Mucosa of gallbladder (tissue), 1 donor: ENCODE measurements around the gene TRPV5. TPM values are rescaled to one million over a fixed set of nuclear protein-coding genes. Genes with fewer than 3 reads are reported as not detected.

Source experiments
- DNase-seq: peaks from one replicate; pipeline ENCODE4 v3.0.0-alpha.2; 2020; ENCODE audit warnings: low spot score
- total RNA-seq: library from RNA; stranded (reverse); gene quantifications from one replicate; pipeline ENCODE4 v1.2.1, GENCODE V29; 2021
- donor health status: DM: no; HTN: no; CAD: no.

TRPV5 gene
- total RNA-seq, 1 donor from 2014 or later: not detected

DNA sequence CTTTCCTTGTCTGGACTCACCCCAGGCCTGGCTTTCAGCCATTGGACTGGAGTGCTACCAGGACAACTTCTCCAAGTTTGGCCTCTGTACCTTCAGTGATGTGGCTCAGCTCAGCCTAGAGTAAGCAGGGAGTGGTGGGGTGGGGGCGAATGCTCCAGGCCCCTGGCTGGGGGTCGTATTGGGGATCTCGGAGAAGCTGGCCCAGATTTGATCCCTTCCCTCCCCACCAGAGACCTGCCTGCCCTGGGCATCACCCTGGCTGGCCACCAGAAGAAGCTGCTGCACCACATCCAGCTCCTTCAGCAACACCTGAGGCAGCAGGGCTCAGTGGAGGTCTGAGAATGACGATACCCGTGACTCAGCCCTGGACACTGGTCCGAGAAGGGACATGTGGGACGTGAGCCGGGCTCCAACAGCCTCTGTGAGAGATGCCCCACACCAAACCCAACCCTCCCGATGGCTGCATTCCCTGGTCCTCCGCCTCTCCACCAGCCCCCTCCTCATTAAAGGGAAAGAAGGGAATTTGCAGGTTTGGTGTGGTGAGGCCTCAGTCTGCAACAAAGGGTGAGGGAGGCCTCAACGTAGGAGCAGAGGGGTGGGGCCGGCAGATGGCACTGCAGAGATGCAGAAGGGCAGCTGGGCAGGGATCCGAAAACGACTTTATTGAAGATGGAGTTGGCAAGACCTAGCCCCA, 62.8 kb downstream of the TRPV5 start:
- peak; percentile 9 for DNase-seq

DNA sequence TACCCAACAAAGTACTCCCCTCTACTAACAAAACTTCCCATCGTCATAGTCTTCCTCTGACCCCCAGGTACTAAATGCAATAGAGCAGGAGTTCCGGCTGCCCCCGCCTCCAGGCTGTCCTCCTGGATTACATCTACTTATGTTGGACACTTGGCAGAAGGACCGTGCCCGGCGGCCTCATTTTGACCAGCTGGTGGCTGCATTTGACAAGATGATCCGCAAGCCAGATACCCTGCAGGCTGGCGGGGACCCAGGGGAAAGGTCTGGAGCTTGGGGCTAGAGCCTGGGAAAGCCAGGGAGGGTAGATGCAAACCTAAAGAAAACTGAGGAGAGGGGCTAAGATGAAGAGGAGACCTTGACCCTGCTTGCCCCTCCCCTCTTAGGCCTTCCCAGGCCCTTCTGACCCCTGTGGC, 63.4 kb downstream of the TRPV5 start:
- DNase-seq: peak; percentile 9

DNA sequence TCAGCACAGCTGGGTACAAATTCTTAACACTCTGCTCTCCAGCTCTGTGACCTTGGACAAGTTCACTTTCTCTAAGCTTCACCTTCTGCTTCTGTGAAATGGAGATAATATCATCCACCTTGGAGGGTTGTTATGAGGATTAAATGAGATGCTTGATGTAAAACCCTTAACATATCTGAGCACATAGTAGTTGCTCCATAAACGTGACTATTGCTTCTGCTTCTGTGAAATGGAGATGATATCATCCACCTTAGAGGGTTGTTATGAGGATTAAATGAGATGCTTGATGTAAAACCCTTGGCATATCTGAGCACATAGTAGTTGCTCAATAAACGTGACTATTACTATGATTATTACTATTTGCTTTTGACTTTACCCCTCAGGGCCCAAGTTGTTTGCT, 64.1 kb downstream of the TRPV5 start:
- no peak for DNase-seq

DNA sequence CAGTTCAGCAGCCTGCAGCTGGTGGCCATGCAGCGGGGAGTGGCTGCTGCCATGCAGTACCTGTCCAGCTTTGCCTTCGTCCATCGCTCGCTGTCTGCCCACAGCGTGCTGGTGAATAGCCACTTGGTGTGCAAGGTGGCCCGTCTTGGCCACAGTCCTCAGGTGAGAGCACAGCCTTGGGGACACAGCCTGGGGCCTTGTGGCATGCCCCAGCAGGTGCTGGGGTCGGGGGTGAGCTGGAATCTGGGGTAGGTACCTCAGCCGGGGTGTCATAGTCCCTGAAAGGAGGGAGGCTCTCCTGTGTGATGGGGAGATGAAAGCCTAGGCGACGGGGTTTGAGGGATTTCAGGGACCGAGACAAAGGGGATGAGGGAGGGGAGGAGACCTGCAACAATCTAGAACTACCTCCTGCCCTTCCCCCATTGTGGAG, 64.5 kb downstream of the TRPV5 start:
- DNase-seq: peak; percentile 7

DNA sequence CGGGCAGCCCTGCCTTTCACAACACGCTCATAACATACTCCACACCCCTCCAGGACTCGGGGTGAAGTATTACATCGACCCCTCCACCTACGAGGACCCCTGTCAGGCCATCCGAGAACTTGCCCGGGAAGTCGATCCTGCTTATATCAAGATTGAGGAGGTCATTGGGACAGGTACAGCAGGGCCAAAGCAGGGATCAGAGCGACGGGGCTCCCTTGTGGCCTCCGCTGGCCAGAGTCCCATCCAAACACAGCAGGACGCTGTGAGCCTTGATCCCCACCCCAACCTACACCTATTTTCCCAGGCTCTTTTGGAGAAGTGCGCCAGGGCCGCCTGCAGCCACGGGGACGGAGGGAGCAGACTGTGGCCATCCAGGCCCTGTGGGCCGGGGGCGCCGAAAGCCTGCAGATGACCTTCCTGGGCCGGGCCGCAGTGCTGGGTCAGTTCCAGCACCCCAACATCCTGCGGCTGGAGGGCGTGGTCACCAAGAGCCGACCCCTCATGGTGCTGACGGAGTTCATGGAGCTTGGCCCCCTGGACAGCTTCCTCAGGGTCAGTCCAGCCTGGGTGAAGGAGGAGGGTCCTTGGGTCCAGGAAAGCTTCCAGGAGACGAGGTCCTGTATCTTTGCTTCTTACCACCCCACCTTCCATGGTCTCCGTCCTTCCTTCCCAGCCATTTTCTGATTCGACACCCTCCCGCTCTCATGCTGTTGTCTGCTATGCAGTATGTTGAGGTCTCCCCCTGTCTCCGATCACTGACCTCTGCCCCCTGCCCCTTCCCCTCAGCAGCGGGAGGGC, 65.2 kb downstream of the TRPV5 start:
- peak; percentile 7 for DNase-seq

DNA sequence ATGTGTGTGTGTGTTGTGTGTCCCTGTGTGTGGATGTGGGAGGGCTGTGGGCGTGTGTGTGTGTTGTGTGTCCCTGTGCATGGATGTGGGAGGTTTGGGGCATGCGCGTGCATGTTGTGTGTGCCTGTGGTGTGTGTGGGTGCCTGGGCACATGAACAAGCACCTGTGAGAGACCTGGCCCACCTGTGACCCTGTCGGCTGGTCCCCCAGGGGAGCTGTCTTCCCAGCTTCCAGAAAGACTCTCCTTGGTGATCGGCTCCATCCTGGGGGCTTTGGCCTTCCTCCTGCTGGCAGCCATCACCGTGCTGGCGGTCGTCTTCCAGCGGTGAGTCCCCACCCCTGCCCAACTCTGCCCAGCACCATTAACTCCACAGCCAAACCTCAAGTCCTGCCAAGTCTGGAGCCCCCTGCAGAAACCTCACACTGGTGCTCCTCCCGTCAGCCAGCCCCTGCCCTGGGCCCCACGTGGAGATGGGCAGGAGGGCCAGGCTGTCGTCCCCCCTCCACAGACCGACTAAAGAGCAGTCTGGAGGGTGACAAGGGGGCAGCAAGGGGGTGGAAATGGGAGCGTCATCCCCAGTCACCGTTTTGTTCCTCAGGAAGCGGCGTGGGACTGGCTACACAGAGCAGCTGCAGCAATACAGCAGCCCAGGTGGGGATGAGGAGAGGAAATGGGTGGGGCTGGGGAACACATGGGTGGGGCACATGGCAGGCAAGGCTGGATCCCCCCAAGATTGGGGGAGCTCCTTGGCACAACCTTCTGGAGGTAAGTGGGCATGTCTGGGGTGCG, 66.0 kb downstream of the TRPV5 start:
- peak; percentile 9 for DNase-seq

DNA sequence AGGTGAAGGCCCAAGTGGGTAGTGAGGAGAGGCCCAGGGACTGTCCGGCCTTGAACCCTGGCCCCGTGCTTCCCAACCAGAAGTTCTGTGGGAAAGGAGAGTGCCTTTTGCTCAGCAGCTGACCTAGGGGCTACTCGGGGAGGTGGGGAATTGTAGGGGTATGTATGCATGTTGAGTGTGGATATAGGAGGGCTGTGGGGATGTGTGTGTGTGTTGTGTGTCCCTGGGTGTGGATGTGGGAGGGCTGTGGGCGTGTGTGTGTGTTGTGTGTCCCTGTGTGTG, 66.5 kb downstream of the TRPV5 start:
- no peak for DNase-seq

DNA sequence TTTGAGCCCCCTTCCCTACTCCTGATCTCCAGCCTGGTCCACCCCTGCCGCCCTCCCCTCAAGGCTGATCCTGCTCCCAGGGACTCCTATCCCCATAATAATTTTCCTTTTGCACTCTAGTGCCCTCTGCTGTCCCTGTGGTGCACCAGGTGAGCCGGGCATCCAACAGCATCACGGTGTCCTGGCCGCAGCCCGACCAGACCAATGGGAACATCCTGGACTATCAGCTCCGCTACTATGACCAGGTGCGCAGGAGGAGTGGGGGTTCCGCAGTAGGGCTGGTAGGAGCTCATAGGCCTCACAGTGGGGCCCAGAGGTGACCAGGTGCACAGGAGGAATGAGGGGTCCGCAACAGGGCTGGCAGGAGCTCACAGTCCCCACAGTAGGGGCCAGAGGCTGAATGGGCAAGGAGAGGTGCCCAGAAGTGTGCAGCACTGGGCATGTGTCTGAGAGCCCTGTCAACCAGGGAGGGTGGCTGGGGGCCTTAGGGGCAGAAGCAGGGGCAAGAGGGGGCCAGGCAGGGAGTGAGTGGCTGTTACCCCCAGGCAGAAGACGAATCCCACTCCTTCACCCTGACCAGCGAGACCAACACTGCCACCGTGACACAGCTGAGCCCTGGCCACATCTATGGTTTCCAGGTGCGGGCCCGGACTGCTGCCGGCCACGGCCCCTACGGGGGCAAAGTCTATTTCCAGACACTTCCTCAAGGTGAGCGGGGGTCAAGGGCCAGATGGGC, 67.0 kb downstream of the TRPV5 start:
- peak; percentile 35 for DNase-seq

DNA sequence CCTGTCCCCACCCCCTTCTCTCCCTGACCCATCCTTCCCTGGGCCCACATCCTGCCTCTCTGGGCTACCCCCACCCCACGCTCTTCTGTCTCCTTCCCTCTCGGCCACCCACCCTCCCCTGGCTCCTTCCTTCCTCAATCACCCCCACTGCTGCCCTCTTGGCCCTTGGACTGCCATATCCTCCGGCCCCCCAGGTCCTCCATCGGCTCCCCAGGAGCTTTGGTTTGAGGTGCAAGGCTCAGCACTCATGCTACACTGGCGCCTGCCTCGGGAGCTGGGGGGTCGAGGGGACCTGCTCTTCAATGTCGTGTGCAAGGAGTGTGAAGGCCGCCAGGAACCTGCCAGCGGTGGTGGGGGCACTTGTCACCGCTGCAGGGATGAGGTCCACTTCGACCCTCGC, 67.8 kb downstream of the TRPV5 start:
- peak; percentile 7 for DNase-seq

DNA sequence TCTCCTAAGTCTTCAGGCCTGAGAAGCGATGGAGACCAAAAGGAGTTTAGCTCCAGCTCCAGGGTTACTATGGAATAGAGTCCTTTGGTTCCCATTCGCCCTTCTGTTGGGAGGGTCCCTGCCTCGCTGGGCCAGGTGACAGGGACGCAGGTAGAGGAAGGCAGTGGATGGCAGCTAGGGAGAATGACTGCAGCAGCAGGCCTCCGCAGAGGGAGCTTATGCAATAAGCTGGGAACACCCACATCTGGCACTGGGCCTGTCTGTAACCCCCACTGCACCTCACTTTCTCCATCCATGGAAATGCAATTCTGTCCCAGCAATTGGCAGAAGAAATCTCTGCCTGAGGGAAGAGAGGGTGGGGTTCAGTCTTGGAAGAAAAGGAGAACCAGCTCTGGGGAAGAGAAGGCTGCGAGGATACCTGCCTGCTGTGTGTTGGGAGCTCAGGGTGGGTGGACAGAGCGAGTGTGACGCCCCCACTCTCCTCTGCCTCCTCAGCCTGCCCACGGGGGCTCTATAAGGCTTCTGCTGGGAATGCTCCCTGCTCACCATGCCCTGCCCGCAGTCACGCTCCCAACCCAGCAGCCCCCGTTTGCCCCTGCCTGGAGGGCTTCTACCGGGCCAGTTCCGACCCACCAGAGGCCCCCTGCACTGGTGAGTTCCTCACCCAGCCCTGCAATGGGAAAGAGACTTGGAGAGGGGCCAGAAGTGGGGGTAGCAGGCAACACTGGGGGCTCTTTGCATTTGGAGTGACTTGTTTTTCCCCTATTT, 68.4 kb downstream of the TRPV5 start:
- peak; percentile 8 for DNase-seq

DNA sequence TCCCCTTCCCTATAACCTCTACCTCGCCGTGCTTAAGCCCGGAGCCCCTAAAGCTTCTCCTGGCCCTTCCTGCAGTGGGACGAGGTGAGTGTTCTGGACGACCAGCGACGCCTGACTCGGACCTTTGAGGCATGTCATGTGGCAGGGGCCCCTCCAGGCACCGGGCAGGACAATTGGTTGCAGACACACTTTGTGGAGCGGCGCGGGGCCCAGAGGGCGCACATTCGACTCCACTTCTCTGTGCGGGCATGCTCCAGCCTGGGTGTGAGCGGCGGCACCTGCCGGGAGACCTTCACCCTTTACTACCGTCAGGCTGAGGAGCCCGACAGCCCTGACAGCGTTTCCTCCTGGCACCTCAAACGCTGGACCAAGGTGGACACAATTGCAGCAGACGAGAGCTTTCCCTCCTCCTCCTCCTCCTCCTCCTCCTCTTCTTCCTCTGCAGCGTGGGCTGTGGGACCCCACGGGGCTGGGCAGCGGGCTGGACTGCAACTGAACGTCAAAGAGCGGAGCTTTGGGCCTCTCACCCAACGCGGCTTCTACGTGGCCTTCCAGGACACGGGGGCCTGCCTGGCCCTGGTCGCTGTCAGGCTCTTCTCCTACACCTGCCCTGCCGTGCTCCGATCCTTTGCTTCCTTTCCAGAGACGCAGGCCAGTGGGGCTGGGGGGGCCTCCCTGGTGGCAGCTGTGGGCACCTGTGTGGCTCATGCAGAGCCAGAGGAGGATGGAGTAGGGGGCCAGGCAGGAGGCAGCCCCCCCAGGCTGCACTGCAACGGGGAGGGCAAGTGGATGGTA, 69.5 kb downstream of the TRPV5 start:
- DNase-seq: peak; percentile 10

DNA sequence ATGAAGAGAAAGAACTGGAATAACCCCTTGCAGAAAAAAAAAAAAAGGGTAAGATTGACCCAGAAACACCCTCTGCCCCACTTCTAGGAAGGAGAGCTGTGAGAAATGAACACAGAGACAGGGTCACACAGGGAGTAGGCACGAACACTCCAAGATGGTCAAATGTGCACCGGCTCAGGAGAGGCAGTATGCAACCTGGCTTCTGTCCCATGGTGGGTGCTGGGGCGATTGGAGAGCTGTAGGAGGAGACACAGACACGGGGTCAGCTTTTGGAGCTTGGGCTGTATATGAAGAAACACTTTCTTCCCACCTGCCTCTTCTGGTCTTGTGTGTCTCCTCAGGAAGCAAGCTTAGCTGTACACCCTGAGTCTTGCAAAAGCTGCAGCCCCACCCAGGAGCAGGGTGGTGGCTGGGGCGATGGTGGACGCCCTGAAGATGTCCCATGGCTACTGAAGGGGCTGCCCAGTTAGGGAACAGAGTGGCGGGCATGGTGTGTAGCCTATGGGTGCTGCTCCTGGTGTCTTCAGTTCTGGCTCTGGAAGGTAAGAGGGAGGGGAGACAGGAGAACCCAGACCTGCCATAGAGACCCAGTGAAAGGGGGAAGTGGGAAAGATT, 70.7 kb downstream of the TRPV5 start:
- no peak for DNase-seq

DNA sequence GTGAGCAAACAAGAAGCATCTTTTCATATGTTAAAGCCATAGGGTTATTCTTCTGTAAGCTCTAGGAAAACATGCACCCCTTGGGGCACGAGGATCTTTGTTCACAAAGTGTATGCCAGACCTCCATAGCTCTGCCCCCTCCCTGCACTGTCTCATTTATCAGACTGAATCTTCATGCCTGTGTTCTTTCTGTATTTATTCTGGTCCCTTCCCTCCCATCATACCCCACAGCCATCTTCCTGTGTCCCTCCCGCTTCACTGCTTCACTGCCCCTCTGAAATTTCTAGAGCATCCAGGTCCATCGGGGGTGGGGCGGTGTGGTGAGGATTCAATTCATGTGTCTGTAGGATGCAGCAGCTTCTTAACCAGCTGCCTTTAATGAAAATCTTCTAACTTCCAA, 71.2 kb downstream of the TRPV5 start:
- no peak for DNase-seq

DNA sequence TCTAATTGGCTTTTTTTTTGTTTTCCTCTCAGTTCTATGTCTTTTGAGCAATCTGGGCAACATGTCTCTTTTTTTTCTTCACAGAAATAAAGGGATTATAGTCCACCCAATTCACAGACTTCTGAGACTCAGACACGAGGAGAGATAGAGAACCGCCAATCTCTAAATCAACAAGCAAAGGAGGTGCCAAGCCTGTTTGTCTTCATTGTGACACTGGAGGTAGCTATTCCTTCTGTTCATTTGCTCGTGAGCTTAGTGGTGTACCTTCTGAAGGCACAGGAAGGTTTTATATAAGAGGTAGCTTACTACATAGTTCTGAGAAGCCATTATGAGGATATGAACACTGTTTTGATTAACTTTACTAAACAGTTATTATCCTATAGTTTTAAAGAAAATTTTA, 72.6 kb downstream of the TRPV5 start:
- DNase-seq: no peak

DNA sequence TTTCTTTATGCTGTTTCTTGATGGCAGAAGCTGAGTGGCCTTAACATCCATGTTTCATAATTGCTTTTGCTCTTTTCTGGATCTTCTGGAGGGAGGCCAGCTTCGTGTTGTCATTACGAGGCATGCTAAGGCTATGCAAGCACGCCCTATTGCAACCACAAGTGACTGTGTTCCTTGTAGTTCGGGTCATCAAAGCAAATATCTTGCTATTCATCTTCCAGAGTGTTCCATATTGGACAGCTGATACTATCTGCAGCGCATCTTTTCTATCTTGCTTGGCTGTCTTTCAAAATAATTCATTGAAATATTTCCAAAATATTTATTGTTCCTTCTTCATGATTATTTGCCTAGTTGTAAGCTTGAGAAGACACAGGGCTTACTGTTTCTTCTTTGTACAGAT, 73.7 kb downstream of the TRPV5 start:
- DNase-seq: peak; percentile 53

DNA sequence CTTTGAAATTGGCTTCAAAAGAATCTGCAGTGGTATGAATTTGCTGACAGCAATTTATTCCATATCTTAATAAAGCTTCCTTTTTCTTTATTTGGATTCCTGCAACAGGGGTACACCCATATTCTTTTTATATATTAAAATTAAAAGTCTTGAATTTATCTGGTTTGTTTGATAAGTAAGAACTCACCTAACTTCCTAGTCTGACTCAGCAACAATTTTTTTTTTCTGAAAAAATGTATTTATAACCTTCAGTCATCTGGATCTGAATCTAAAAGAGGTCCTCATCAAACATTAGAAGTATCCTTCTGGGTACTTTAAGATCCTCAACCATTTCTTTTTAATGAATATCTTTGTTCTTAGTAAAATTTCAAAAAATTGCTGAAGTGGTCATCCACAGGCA, 74.1 kb downstream of the TRPV5 start:
- DNase-seq: no peak
